GM21381 (cell line): ENCODE data around the gene LMAN2.
"Not testable (repeated sequence)": the region's sequence is repeated elsewhere in the genome, so short reads cannot be mapped to it uniquely, and the experiment has no call there.

Source experiments
- ATAC-seq: cut with Tn5 transposase; IDR thresholded peaks from one replicate; pipeline ENCODE4 v1.9.1; 2021; ENCODE audit warnings: mild to moderate bottlenecking, moderate library complexity; ENCODE audit not compliant: unreplicated experiment

Gene LMAN2

GRCh38 chr5:177353093-177353492 lies 1.6 kb upstream of the LMAN2 start:
- ATAC-seq = no peak

GRCh38 chr5:177350776-177351391 lies 584 bp downstream of the LMAN2 start:
- no peak for ATAC-seq

- no peak for ATAC-seq
Measured at GRCh38 chr5:177349762-177350161, 1.7 kb downstream of the LMAN2 start.

GRCh38 chr5:177349362-177349647 lies 2.2 kb downstream of the LMAN2 start:
- no peak for ATAC-seq

GRCh38 chr5:177347699-177348098 lies 3.8 kb downstream of the LMAN2 start:
- ATAC-seq = no peak

GRCh38 chr5:177346820-177347219 lies 4.6 kb downstream of the LMAN2 start:
- no peak for ATAC-seq

- ATAC-seq = no peak
Measured at GRCh38 chr5:177344891-177345290, 6.6 kb downstream of the LMAN2 start.

- ATAC-seq = no peak
Measured at GRCh38 chr5:177343777-177344176, 7.7 kb downstream of the LMAN2 start.

GRCh38 chr5:177343000-177343399 lies 8.5 kb downstream of the LMAN2 start:
- not testable (repeated sequence) for ATAC-seq

- no peak for ATAC-seq
Measured at GRCh38 chr5:177339107-177339638, 12.3 kb downstream of the LMAN2 start.

GRCh38 chr5:177338251-177339106 lies 13.0 kb downstream of the LMAN2 start:
- no peak for ATAC-seq

GRCh38 chr5:177336603-177337494 lies 14.6 kb downstream of the LMAN2 start:
- no peak for ATAC-seq

- ATAC-seq = no peak
Measured at GRCh38 chr5:177336112-177336511, 15.4 kb downstream of the LMAN2 start.

GRCh38 chr5:177335701-177336065 lies 15.8 kb downstream of the LMAN2 start:
- ATAC-seq = no peak

GRCh38 chr5:177334781-177335700 lies 16.4 kb downstream of the LMAN2 start:
- no peak for ATAC-seq

- ATAC-seq = no peak
Measured at GRCh38 chr5:177334155-177334551, 17.3 kb downstream of the LMAN2 start.

- ATAC-seq = no peak
Measured at GRCh38 chr5:177333420-177334154, 17.9 kb downstream of the LMAN2 start.

GRCh38 chr5:177332896-177333260 lies 18.6 kb downstream of the LMAN2 start:
- no peak for ATAC-seq

- ATAC-seq = no peak
Measured at GRCh38 chr5:177332031-177332895, 19.2 kb downstream of the LMAN2 start.
